GM12878 (cell line): Measurements from ENCODE around the gene ASPM. TPM values are rescaled to one million over a fixed set of nuclear protein-coding genes. Genes with fewer than 3 reads are reported as not detected.

Experiments
- ATAC-seq: fragments of 200-7000 bp; cut with Tn5 transposase; 3 replicates; pipeline ENCODE4 v1.9.1; 2020; ENCODE audit warnings: mild to moderate bottlenecking, moderate library complexity
- BruUV-seq: library from RNA; stranded (reverse); fragments of 400-500 nt; replicated peaks from 2 replicates; lab custom pipeline; 2021; lab: Mats Ljungman, UMichigan
- CTCF ChIA-PET: fragments of 300-600 bp; sonication (Branson Sonifier 250); formaldehyde crosslinking; extraction: SDS; loops from one replicate; lab custom pipeline; 2021; ENCODE audit warnings: inconsistent platforms; lab: Yijun Ruan, JAX
- POLR2A ChIA-PET: fragments of 350-600 bp; formaldehyde crosslinking; extraction: SDS; loops from one replicate; lab custom pipeline; 2021; ENCODE audit warnings: inconsistent platforms; lab: Charles Lee
- RAD21 ChIA-PET: fragments of 300-600 bp; sonication (Branson Sonifier 250); formaldehyde crosslinking; loops from one replicate; lab custom pipeline; 2023; ENCODE audit warnings: antibody characterized with exemption; ENCODE audit not compliant: unreplicated experiment; lab: Charles Lee
- SMC1A ChIA-PET: fragments of 300-600 bp; sonication (Branson Sonifier 250); formaldehyde crosslinking; loops from one replicate; lab custom pipeline; 2023; ENCODE audit not compliant: unreplicated experiment, uncharacterized antibody; lab: Charles Lee
- DNase-seq: peaks from one replicate; pipeline ENCODE4 v3.0.0-alpha.2; 2011; ENCODE audit warnings: low read depth, low spot score
- FAIRE-seq: peaks from 3 replicates; lab custom pipeline; 2011; peaks lifted over from hg19 to GRCh38; lab: Jason Lieb, UNC
- H2AFZ ChIP-seq: 2 replicates; pipeline ENCODE4 v1.6.0; 2011; ENCODE audit warnings: low read depth, low read length, control low read depth; ENCODE audit not compliant: control insufficient read depth
- H3K27ac ChIP-seq: 2 replicates; pipeline ENCODE4 v1.5.1; 2011; ENCODE audit warnings: control low read depth; ENCODE audit not compliant: control insufficient read depth, insufficient read depth
- H3K27me3 ChIP-seq, 2 experiments: replicated peaks in 1 of 2; 2 replicates each; pipeline versions ENCODE4 v1.6.0 to v1.6.1; 2011; ENCODE audit warnings: low read length in 1 of 2; ENCODE audit not compliant: control insufficient read depth in 2 of 2, insufficient read depth in 2 of 2
- H3K36me3 ChIP-seq, 2 experiments: 2 replicates each; pipeline ENCODE4 v1.5.1; 2011; ENCODE audit warnings: low read length in 1 of 2; ENCODE audit not compliant: control insufficient read depth in 2 of 2, insufficient read depth in 2 of 2
- H3K4me1 ChIP-seq: 2 replicates; pipeline ENCODE4 v1.6.1; 2011; ENCODE audit warnings: mild to moderate bottlenecking, low read length, moderate library complexity, mixed read lengths; ENCODE audit not compliant: control insufficient read depth, insufficient read depth
- H3K4me2 ChIP-seq: 2 replicates; pipeline ENCODE4 v1.6.0; 2011; ENCODE audit warnings: control low read depth; ENCODE audit not compliant: control insufficient read depth, insufficient read depth
- H3K4me3 ChIP-seq: fragments of 200-600 bp; sonication (generic); 2 replicates; pipeline ENCODE4 v1.5.1; 2016
- H3K79me2 ChIP-seq: 2 replicates; pipeline ENCODE4 v1.6.0; 2011; ENCODE audit warnings: low read length; ENCODE audit not compliant: control insufficient read depth, insufficient read depth
- H3K9ac ChIP-seq: 2 replicates; pipeline ENCODE4 v1.8.0; 2011; ENCODE audit warnings: low read length, control low read depth, mixed read lengths; ENCODE audit not compliant: control insufficient read depth, insufficient read depth
- H3K9me3 ChIP-seq: replicated peaks from 3 replicates; pipeline ENCODE4 v1.5.1; 2011; ENCODE audit warnings: mild to moderate bottlenecking, low read length; ENCODE audit not compliant: control insufficient read depth, insufficient read depth
- H4K20me1 ChIP-seq: 2 replicates; pipeline ENCODE4 v1.6.0; 2011; ENCODE audit not compliant: control insufficient read depth, insufficient read depth
- CBX3 ChIP-seq: fragments of 200-600 bp; sonication (generic); IDR thresholded peaks from 2 replicates; pipeline ENCODE4 v1.6.1; 2016; ENCODE audit warnings: low read depth, borderline replicate concordance
- EED ChIP-seq: sonication (generic); IDR thresholded peaks from 2 replicates; pipeline ENCODE4 v1.6.1; 2016; ENCODE audit warnings: antibody characterized with exemption, low read depth
- EGR1 ChIP-seq, 2 experiments: IDR thresholded peaks; 1 replicate in 1 of 2; 2 replicates in 1 of 2; pipeline ENCODE4 v1.6.1; 2011 to 2012; ENCODE audit warnings: low read depth in 2 of 2, low read length in 2 of 2, borderline replicate concordance in 1 of 2, mild to moderate bottlenecking in 1 of 2, moderate library complexity in 1 of 2
- FOXK2 ChIP-seq: fragments of 450-650 bp; IDR thresholded peaks from 2 replicates; pipeline ENCODE4 v1.6.1; 2017; ENCODE audit warnings: mild to moderate bottlenecking, moderate library complexity
- IKZF1 ChIP-seq: fragments of 450-650 bp; conservative IDR thresholded peaks from 2 replicates; pipeline ENCODE4 v1.6.1; 2017; ENCODE audit warnings: antibody characterized with exemption, mild to moderate bottlenecking
- JUNB ChIP-seq: IDR thresholded peaks from 2 replicates; pipeline ENCODE4 v1.6.1; 2016; ENCODE audit warnings: antibody characterized with exemption, mild to moderate bottlenecking
- MTA3 ChIP-seq: IDR thresholded peaks from 2 replicates; pipeline ENCODE4 v1.6.1; 2012; ENCODE audit warnings: low read length, inconsistent platforms, borderline replicate concordance
- MXI1 ChIP-seq: fragments of 150-350 bp; IDR thresholded peaks from 2 replicates; pipeline ENCODE4 v1.6.1; 2011; ENCODE audit warnings: low read depth, mild to moderate bottlenecking, inconsistent platforms, low read length, improper control_type of control experiment
- MYC ChIP-seq: IDR thresholded peaks from 2 replicates; pipeline ENCODE4 v1.6.1; 2011; ENCODE audit warnings: mild to moderate bottlenecking, low read length, moderate library complexity, inconsistent platforms; ENCODE audit not compliant: insufficient read depth, insufficient replicate concordance, insufficient read length, severe bottlenecking
- PBX3 ChIP-seq: IDR thresholded peaks from 2 replicates; pipeline ENCODE4 v1.6.1; 2011; ENCODE audit warnings: mild to moderate bottlenecking, low read depth, low read length, moderate library complexity; ENCODE audit not compliant: insufficient replicate concordance
- POLR2AphosphoS5 ChIP-seq: IDR thresholded peaks from 2 replicates; pipeline ENCODE4 v1.6.1; 2011; ENCODE audit warnings: mild to moderate bottlenecking, low read length, inconsistent platforms
- RAD21 ChIP-seq: IDR thresholded peaks from 2 replicates; pipeline ENCODE4 v1.6.1; 2011; ENCODE audit warnings: mild to moderate bottlenecking, low read depth, low read length, moderate library complexity; ENCODE audit not compliant: insufficient read depth
- YBX1 ChIP-seq: fragments of 450-650 bp; IDR thresholded peaks from 2 replicates; pipeline ENCODE4 v1.6.1; 2016; ENCODE audit warnings: antibody characterized with exemption
- ZNF207 ChIP-seq: fragments of 450-650 bp; IDR thresholded peaks from 2 replicates; pipeline ENCODE4 v1.6.1; 2014; ENCODE audit warnings: antibody characterized with exemption, mild to moderate bottlenecking, borderline replicate concordance
- WGBS: methylation state at CpG from one replicate; pipeline ENCODE4 v1.1.6; 2016; ENCODE audit warnings: low lambda C conversion rate; ENCODE audit not compliant: insufficient replicate concordance, insufficient coverage; ENCODE audit errors: missing lambda C conversion rate; 5-methylcytosine and 5-hydroxymethylcytosine counted together
- in situ Hi-C: fragments of 300-500 bp; cut with MboI; formaldehyde crosslinking; loops from 9 replicates; pipeline ENCODE4 v1.14.3; 2018; ENCODE audit warnings: mixed read lengths
- intact Hi-C: fragments of 100-400 bp; cut with micrococcal nuclease; formaldehyde crosslinking; loops from one replicate; pipeline ENCODE4 v1.14.2; 2022; ENCODE audit not compliant: unreplicated experiment
- polyA plus RNA-seq, 11 experiments: library from polyadenylated mRNA; depleted of rRNA in 4 of 11; unstranded in 6 of 11; stranded (reverse) in 5 of 11; fragments of >200 nt; fragmentation: Nextera tagmentation in 4 of 11; fragmentation: Illumina TruSeq in 1 of 11; extraction: Ambion mirVana in 4 of 11; extraction: Trizol in 1 of 11; gene quantifications; 1 replicate in 1 of 11; 2 replicates in 10 of 11; pipeline versions ENCODE4 v1.2.1 to v1.2.3, GENCODE V29; 2011 to 2016; ENCODE audit warnings: inconsistent platforms in 2 of 11, missing spikeins in 2 of 11, low read depth in 1 of 11
- total RNA-seq, 4 experiments: library from RNA; depleted of rRNA in 3 of 4; stranded (reverse); fragments of >200 nt in 3 of 4; fragmentation: Illumina TruSeq in 1 of 4; extraction: Trizol in 1 of 4; gene quantifications; 2 replicates each; pipeline versions ENCODE4 v1.2.1 to v1.2.3, GENCODE V29; 2013 to 2021

Gene ASPM
- total and polyA plus RNA-seq, 10 of the 15 experiments (the other 5 are each of a cell fraction or from before 2014, with no cell fraction given): 16.2 to 54.9 (median 26.4) TPM

- no peak overlapping the region for H2AFZ ChIP-seq
- no peak overlapping the region for H3K9ac ChIP-seq
- intact Hi-C loops: no loop called here
- ChIA-PET CTCF (interaction anchor here (0.6 to 0.8 kb wide), 2 partner anchors 24 to 56 kb away, joined by 3 read pairs; no protein-coding TSS in a partner anchor), SMC1A (interaction anchor here (0.6 to 1.2 kb wide), 4 partner anchors 9 to 212 kb away, joined by 3 read pairs; no protein-coding TSS in a partner anchor), RAD21 (no interaction called here), POLR2A (no interaction called here)
- no peaks in the 10 kb centered on the region for H3K4me1 ChIP-seq
- H3K27me3 ChIP-seq: no peaks in the 10 kb centered on the region
- no peaks in the 10 kb centered on the region for H4K20me1 ChIP-seq
- no peak for TF ChIP-seq MTA3
- TF ChIP-seq MYC: no peak
- TF ChIP-seq POLR2AphosphoS5: no peak
- no peak for TF ChIP-seq ZNF207
- no peak for TF ChIP-seq PBX3
- TF ChIP-seq EGR1 (IDR thresholded peaks at IDR 0.05; ENCODE audit: borderline replicate concordance in 1 of 2, low read depth in 2 of 2, low read length in 2 of 2): no peak
- TF ChIP-seq YBX1: no peak
- TF ChIP-seq IKZF1: no peak
- TF ChIP-seq RAD21: no peak
- TF ChIP-seq EED: no peak
- no peak for TF ChIP-seq JUNB
- TF ChIP-seq FOXK2: no peak
- TF ChIP-seq MXI1: no peak
- TF ChIP-seq CBX3: no peak
- H3K4me3 ChIP-seq: no peak overlapping the region
- no peak overlapping the region for H3K27ac ChIP-seq
- H3K9me3 ChIP-seq: no peaks in the 10 kb centered on the region
- no TSS peak for BruUV-seq
- FAIRE-seq (no peak), DNase-seq (no peak), ATAC-seq (no peak)
- WGBS: 100% methylated on average over 2 of the region's 2 CpGs
- H3K79me2 ChIP-seq: no peaks in the 10 kb centered on the region
- H3K36me3 ChIP-seq: peaks cover 0 to 4% of the 10 kb centered on the region in 2 experiments; a peak in 2 of 4 replicates
- no peak overlapping the region for H3K4me2 ChIP-seq
- in situ Hi-C loops: no loop called here
These were observed 19.1 kb downstream of the ASPM start for GRCh38 chr1:197127246-197127912.
